Psoas muscle (tissue), 8 donors: ENCODE data around the gene B4GALNT2. TPM values are rescaled to one million over a fixed set of nuclear protein-coding genes. Genes with fewer than 3 reads are reported as not detected.

ENCODE experiments used
- ATAC-seq, 4 donors: fragments of 200-7000 bp; cut with Tn5 transposase; one replicate each; pipeline ENCODE4 v1.9.1; 2020; ENCODE audit warnings: moderate library complexity in 3 of 4, mild to moderate bottlenecking in 2 of 4
- DNase-seq, 2 donors: peaks; one replicate each; pipeline ENCODE4 v3.0.0-alpha.2; 2020
- H3K27ac ChIP-seq: fragments of 200-600 bp; one replicate; pipeline ENCODE4 v1.8.0; 2022
- H3K27me3 ChIP-seq, 3 donors: fragments of 200-600 bp in 1 of 3; one replicate each; pipeline versions ENCODE4 v1.6.1 to v1.8.0; 2013 to 2022; ENCODE audit warnings: low read length in 2 of 3, mild to moderate bottlenecking in 2 of 3, moderate library complexity in 1 of 3; ENCODE audit not compliant: insufficient read depth in 3 of 3
- H3K36me3 ChIP-seq, 2 donors: fragments of 200-600 bp in 1 of 2; one replicate each; pipeline versions ENCODE4 v1.6.1 to v1.8.0; 2013 to 2022; ENCODE audit warnings: low read depth in 1 of 2, mild to moderate bottlenecking in 1 of 2, moderate library complexity in 1 of 2; ENCODE audit not compliant: insufficient read depth in 1 of 2
- H3K4me1 ChIP-seq: fragments of 200-600 bp; one replicate; pipeline ENCODE4 v1.8.0; 2022
- H3K4me3 ChIP-seq: fragments of 200-600 bp; one replicate; pipeline ENCODE4 v1.8.0; 2022; ENCODE audit warnings: mild to moderate bottlenecking
- H3K9me3 ChIP-seq: fragments of 200-600 bp; one replicate; pipeline ENCODE4 v1.8.0; 2022
- WGBS, 3 donors: extraction: QIAGEN DNeasy Blood & Tissue Kit; methylation state at CpG; one replicate each; pipeline versions ENCODE4 v1.1.6 to v1.1.7; 2013; 5-methylcytosine and 5-hydroxymethylcytosine counted together
- intact Hi-C, 2 donors: fragments of 100-400 bp; cut with DNase I; formaldehyde crosslinking; loops; one replicate each; pipeline versions ENCODE4 v1.11.0 to v1.14.2; 2022
- polyA plus RNA-seq, 3 donors: library from polyadenylated mRNA; stranded (reverse); fragments of 200-250 nt; gene quantifications; one replicate each; pipeline ENCODE4 v1.2.3, GENCODE V29; 2013
- total RNA-seq, 4 donors: library from RNA; stranded (reverse); fragmentation: NEBNext Ultra II Directional in 2 of 4; extraction: Animal tissue kit (Norgen Biotek cat#: 25700) in 2 of 4; gene quantifications; one replicate each; pipeline versions ENCODE4 v1.2.1 to v1.2.4, GENCODE V29; 2021 to 2023
- TF ChIP-seq, protein P1 (sequence below): fragments of 200-600 bp; IDR thresholded peaks from one replicate; pipeline ENCODE4 v1.8.0; 2022; ENCODE audit warnings: antibody characterized with exemption
- donor health status: healthy with polysubstance abuse.
- donor health status: DM: no; HTN: no; CAD: no; lungs with moderate emphysema.
- donor health status: Bipolar disorder and iron deficiency.
- donor health status: healthy.
- donor health status: DM: yes; HTN: yes; CAD: no.
- donor health status: DM: no; HTN: no; CAD: no.
- donor health status: DM: no; HTN: no; CAD: no.
- donor health status: DM: yes; HTN: yes; CAD: no.

The B4GALNT2 gene
- total and polyA plus RNA-seq, 7 donors: under 0.01 to 0.04 TPM; not detected in 5

DNA sequence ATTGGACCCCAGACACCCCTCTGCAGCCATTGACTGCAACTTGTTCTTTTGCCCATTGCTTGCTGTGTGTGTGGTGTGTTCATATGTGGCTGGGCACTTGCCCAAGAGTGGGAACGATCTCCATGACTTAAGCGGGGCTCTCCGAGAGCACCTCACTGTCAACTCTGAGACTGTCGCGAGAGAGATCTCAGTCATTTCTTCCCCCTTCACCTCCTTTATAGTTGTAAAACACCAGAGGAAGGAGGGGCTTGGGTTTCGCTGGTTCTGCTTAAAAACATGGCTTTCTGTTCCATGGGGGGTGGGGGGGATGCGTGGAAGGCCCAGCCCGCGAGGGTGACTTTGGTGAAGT, 90.6 kb downstream of the B4GALNT2 start:
- DNase-seq (no peak), ATAC-seq (no peak)
- TF ChIP-seq, protein P1, sequence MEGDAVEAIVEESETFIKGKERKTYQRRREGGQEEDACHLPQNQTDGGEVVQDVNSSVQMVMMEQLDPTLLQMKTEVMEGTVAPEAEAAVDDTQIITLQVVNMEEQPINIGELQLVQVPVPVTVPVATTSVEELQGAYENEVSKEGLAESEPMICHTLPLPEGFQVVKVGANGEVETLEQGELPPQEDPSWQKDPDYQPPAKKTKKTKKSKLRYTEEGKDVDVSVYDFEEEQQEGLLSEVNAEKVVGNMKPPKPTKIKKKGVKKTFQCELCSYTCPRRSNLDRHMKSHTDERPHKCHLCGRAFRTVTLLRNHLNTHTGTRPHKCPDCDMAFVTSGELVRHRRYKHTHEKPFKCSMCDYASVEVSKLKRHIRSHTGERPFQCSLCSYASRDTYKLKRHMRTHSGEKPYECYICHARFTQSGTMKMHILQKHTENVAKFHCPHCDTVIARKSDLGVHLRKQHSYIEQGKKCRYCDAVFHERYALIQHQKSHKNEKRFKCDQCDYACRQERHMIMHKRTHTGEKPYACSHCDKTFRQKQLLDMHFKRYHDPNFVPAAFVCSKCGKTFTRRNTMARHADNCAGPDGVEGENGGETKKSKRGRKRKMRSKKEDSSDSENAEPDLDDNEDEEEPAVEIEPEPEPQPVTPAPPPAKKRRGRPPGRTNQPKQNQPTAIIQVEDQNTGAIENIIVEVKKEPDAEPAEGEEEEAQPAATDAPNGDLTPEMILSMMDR: no peak
- intact Hi-C loops: no loop called here
- peaks cover 0 to 54% (median 13%) of the 10 kb centered on the region in 3 donors for H3K27me3 ChIP-seq
- H3K36me3 ChIP-seq: no peaks in the 10 kb centered on the region
- no peak overlapping the region for H3K27ac ChIP-seq
- H3K4me1 ChIP-seq: peaks cover 5% of the 10 kb centered on the region
- whole genome bisulfite sequencing, 3 donors: 14 to 25% (median 20%) methylated on average over 9 of the region's 9 CpGs
- H3K4me3 ChIP-seq: no peak overlapping the region
- H3K9me3 ChIP-seq: no peaks in the 10 kb centered on the region

DNA sequence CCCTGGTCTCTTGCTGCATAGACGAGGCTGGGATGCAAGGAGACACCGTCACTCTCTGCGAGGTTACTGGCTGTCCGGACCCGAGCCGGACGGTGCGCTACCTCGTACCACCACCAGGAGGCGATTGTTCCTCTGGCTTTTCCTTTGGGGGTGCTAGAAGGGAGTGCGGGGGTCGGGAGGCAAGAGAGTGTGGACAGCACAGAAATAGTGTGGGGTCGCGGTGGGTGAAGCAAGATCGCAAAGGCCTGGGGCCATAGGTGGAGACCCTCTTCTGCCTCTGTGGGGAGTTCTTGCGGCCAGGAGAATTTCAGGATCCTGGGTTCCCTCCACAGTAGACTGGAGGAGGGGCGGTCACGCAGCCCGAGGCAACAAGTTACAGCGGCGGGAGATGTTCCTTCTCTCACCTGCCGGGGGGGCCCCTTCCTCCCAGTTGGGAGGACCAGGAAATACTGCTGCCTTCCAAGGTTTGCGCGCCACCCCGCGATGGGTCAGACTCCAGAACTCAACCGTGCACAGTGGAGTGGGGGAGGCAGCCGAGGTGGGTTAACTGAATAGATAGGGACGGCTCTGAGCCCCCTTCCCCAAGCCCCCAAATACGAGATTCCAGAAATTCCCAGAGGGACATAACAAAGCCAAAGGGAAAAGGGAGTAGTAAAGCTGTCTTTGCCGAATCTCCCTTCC, 91.1 kb downstream of the B4GALNT2 start:
- H3K4me1 ChIP-seq: peaks cover 5% of the 10 kb centered on the region
- TF ChIP-seq, protein P1: peak; percentile 57
- peak overlapping the region; percentile 39 for H3K4me3 ChIP-seq
- DNase-seq: peak; percentile 54 to 75
- peaks cover 0 to 54% (median 13%) of the 10 kb centered on the region in 3 donors for H3K27me3 ChIP-seq
- peak in 3 of 4 donors; percentile 38 to 56 (median 39) for ATAC-seq
- 6 to 20% (median 11%) methylated on average over 31 of the region's 31 CpGs for WGBS, 3 donors
- no peaks in the 10 kb centered on the region for H3K36me3 ChIP-seq
- intact Hi-C loops: no loop called here
- no peaks in the 10 kb centered on the region for H3K9me3 ChIP-seq
- no peak overlapping the region for H3K27ac ChIP-seq

DNA sequence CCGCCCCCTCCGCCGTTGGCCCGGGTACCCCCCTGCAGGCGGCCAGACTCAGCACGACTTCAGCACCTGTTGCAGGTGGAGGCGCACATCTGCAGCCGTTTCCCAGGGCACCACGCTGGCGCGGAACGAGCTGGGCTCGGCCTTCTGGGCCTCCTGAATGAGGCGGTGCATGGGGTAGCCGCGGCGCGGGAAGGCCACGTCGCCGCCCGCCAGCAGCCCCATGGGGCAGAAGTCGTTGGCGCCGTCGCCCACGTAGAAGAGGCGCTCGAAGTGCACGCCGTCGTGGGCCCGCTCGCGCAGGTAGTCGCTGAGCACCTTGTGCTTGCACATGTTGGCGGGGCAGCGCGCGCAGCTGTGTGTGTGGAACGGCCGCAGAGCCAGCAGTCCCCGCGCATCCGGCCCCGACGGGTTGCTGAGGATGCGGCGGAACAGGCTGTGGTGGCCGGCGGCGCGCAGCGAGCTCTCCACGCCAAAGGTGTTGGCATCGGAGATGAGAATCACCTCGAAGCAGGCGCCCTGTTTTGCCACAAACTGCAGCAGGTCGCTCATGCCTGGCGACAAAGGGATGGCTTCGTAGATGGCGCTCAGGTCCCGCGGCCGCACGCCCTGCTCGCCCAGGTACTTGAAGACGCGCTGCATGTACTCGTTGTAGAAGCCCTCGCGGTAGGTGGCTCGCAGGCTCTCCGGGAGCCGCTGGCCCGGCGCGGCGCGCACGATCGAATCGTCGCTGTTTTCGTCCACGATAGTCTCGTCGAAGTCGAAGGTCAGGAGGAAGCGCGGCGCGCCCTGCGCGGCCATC, 91.8 kb downstream of the B4GALNT2 start:
- 6 to 15% (median 9%) methylated on average over 84 to 95 of the region's 95 CpGs for WGBS, 3 donors
- ATAC-seq (no peak), DNase-seq (peak; percentile 30 to 62)
- Histone ChIP-seq H3K9me3 (no peaks in the 10 kb centered on the region), H3K27me3 (peaks cover 0 to 47% (median 12%) of the 10 kb centered on the region in 3 donors), H3K4me1 (peaks cover 5% of the 10 kb centered on the region), H3K36me3 (no peaks in the 10 kb centered on the region), H3K27ac (no peak overlapping the region), H3K4me3 (peak overlapping the region; percentile 39)
- intact Hi-C loops: no loop called here
- TF ChIP-seq, protein P1: no peak

DNA sequence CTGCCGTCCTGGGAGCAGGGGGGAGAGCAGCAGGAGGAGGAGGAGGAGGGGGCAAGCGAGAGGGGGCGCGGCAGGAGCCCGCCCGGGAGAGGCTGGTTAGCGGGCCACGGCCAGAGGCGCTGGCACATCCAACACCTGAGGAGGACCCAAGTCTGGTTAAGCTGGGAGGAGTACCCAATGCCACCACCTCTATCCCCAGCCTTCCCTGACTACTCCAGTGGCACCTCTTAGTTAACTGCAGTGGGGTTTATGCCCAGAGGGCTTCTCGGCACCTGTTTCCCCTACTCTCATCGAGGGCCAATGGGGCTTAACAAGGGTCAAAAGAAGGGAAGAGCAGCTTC, 92.4 kb downstream of the B4GALNT2 start:
- H3K4me1 ChIP-seq: peaks cover 8% of the 10 kb centered on the region
- no peak overlapping the region for H3K4me3 ChIP-seq
- no peaks in the 10 kb centered on the region for H3K9me3 ChIP-seq
- ATAC-seq (no peak), DNase-seq (no peak)
- H3K27me3 ChIP-seq: peaks cover 0 to 42% (median 12%) of the 10 kb centered on the region in 3 donors
- TF ChIP-seq, protein P1: no peak
- H3K36me3 ChIP-seq: no peaks in the 10 kb centered on the region
- WGBS, 3 donors: 16 to 42% (median 19%) methylated on average over 8 to 11 of the region's 11 CpGs
- intact Hi-C loops: loop anchor here (5.0 kb wide), 2 partner anchors 33 to 67 kb away; no protein-coding TSS in a partner anchor
- H3K27ac ChIP-seq: no peak overlapping the region
